Right kidney (tissue), 1 donor: Measurements from ENCODE around the gene NRIP1.
"Not testable (repeated sequence)": the region's sequence is repeated elsewhere in the genome, so short reads cannot be mapped to it uniquely, and the experiment has no call there.

Experiments
- DNase-seq: peaks from one replicate; pipeline ENCODE4 v3.0.0-alpha.2; 2016

Gene NRIP1

GRCh38 chr21:14979264-14979663 lies 85.5 kb downstream of the NRIP1 start:
- DNase-seq, result no peak

DNA sequence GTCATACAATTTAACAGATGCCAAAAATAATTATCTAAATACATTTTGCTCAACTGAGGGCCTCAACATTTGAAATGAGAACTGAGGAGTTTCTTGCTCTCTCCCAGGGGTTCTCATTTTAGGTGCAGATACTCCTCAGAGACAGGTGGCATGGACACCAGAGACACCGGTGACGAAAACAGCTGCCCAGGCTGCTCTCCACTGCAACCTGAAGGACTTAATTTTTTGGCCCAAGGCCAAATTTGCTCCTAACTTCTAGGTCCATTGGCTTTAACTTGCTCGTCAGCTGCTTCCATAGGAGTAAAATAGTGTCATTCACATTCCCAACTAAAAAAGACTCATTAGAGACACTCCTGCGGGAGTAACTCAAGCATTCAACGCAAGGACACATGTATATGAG lies 87.0 kb downstream of the NRIP1 start:
- no peak for DNase-seq

GRCh38 chr21:14975136-14975919 lies 89.5 kb downstream of the NRIP1 start:
- no peak for DNase-seq

DNA sequence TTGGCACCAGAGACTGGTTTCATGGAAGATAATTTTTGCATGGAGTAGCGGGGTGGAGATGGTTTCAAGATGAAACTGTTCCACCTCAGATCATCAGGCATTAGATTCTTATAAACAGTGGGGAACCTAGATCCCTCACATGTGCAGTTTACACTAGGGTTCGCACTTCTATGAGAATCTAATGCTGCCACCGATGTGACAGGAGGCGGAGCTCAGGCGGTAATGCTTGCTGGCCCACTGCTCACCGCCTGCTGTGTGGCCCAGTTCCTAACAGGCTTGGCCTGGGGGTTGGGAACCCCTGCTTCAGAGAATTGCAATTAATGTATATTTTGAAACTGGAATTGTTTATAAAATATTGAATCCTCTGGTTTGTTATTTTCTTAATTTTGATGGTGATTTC lies 92.1 kb downstream of the NRIP1 start:
- DNase-seq, result no peak

- no peak for DNase-seq
Measured at GRCh38 chr21:14968821-14969220, 96.0 kb downstream of the NRIP1 start.

- DNase-seq, result no peak
Measured at GRCh38 chr21:14968029-14968428, 96.8 kb downstream of the NRIP1 start.

DNA sequence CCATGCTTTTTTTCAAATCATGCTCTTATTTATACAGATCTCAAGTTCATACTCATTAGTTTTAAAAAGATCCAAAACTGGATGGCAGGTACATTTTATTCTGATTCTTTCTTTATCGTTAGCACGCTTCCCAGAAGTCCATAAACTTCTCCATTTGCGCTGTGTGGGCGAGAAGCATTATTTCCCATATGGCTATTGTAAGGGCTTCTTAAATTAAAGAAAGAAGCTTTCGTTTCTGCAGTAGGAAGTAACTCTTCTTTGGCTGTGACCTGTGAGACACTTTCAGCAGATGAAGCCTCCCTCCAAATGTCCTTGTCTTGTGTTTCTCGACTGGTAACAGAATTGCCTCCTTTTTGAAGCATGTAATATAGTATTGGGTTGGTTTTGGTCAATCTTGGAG lies 100.2 kb downstream of the NRIP1 start:
- DNase-seq, result no peak

DNA sequence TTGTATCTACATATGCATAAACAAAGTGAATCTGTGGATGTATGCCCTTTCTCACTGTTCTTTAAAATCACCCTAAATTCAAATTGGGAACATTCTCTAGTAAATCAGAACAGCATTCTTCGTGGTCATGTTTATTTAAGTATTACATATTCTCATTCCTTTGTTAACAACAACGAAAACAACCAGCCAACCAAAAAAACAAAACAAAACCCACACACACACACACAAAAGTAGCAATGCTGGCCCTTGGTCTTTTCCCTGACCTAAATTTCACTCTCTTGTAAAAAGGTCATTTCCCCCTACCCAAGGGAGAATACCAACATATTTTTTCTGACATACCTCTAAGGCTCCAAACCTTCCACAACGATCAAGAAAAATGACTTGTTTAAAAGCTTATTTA lies 102.6 kb downstream of the NRIP1 start:
- no peak for DNase-seq

DNA sequence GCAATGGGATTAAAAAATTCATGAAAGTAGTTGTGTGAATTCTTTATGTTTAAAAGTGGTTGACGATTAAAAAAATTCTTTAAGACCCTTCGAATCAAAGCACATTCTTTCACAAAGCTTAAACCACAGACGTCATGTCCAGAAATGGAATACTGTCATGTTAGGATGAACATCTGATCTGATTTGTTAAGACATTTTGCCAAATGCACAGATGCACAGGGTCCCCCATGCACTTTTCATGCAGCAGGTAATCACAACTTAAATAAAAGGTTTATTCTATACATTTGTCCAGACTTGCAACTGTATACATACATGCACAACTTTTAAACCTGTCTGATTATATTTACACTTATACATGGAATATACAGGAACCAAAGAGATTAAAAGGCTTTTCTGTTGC lies 103.3 kb downstream of the NRIP1 start:
- no peak for DNase-seq

GRCh38 chr21:14959343-14959742 lies 105.5 kb downstream of the NRIP1 start:
- no peak for DNase-seq

DNA sequence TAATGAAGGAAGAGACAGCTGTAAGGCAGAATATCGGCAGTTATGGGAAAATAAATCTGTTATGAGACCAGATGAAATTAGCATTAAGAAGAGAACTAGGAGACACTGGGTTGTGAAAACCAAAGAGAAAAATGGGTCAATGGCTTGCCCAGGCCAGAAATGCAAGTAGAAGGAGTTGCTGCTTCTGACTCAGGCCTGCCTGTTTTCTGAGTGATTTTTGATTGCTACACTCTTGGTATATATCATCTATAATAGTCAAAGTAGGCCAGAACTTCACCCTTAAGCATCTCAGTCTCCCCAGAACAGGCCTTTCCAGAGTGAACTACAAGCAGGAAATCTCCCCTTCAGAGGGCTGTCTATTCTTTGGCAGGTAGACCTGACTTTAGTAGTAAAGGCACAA lies 107.0 kb downstream of the NRIP1 start:
- DNase-seq, result no peak

DNA sequence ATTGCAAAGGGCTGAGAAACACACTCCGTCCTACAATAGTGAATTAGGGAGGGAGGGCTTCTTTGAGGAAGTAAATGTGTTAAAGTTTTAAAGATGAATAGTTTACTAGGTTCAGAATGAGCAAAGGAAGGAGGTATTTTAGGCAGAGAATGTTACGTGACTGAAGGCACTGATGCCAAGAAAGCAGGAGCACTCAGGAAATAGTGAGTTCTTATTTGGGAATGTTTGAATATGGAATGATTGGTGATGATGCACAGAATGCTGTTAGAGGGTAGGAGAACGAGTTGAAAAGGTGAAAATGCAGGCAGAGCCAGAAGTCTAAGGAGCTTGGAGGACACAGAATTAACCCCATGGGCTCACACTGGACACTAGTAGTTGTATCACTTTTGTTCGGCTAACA lies 108.0 kb downstream of the NRIP1 start:
- DNase-seq, result no peak

- DNase-seq, result no peak
Measured at GRCh38 chr21:14955936-14956520, 108.8 kb downstream of the NRIP1 start.

- no peak for DNase-seq
Measured at GRCh38 chr21:14952916-14953315, 111.9 kb downstream of the NRIP1 start.

GRCh38 chr21:14949603-14950002 lies 115.2 kb downstream of the NRIP1 start:
- no peak for DNase-seq

- DNase-seq, result no peak
Measured at GRCh38 chr21:14947613-14948160, 117.1 kb downstream of the NRIP1 start.

GRCh38 chr21:14945176-14945575 lies 119.6 kb downstream of the NRIP1 start:
- DNase-seq, result no peak

- no peak for DNase-seq
Measured at GRCh38 chr21:14943616-14944015, 121.2 kb downstream of the NRIP1 start.

DNA sequence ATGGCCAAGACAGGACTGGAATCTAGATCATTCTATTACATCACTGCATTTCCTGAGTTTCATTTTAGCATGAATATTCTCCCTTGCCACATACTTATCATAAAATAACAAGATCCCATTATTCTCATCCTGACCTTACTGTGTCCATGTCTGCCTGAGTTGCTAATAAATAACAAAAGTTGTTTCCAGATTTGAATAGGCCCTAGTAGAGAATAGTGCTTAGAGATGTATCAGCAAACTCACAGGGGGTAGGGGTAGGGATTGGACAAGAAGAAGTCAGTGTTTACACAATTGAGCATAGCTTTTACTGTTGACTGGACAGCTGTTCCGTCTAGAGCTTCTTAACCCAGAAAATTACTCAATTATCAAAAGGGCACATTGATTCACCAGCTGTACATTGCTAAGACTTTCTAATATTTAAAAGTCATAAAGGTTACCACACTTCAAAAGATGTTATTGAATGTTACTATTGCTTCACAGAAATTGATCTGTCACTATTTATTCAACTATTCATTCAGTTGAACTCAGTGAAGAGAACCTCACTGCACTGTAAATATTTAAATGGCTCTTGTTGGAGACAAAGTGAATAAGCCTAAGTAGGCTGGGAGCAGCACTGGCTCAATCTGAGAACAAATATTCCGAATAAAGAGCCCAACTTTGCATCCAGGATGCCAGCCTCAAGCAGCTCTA lies 121.9 kb downstream of the NRIP1 start:
- DNase-seq, result no peak

DNA sequence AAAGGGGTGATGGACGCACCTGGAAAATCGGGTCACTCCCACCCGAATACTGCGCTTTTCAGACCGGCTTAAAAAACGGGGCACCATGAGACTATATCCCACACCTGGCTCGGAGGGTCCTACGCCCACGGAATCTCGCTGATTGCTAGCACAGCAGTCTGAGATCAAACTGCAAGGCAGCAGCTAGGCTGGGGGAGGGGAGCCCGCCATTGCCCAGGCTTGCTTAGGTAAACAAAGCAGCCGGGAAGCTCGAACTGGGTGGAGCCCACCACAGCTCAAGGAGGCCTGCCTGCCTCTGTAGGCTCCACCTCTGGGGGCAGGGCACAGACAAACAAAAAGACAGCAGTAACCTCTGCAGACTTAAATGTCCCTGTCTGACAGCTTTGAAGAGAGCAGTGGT lies 137.5 kb downstream of the NRIP1 start:
- not testable (repeated sequence) for DNase-seq

- DNase-seq, result no peak
Measured at GRCh38 chr21:14926186-14926585, 138.6 kb downstream of the NRIP1 start.

DNA sequence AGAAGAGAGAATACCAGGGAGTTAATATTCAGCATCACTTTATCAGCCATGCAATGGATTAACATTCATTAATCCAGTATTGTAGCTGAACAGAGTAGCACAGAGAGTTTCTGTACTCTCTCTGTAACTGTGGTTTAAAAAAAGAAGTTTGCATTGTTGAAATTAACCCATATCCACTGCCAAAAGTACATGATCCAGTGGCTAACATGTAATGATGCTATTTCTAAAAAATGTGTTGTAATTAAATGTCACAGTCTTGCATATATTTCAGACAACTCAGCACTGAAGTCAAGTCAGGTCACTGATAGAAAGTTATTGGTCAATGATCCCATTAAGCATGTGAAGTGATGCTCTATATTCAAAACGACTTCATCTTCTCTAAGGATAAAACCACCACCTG lies 141.3 kb downstream of the NRIP1 start:
- no peak for DNase-seq

DNA sequence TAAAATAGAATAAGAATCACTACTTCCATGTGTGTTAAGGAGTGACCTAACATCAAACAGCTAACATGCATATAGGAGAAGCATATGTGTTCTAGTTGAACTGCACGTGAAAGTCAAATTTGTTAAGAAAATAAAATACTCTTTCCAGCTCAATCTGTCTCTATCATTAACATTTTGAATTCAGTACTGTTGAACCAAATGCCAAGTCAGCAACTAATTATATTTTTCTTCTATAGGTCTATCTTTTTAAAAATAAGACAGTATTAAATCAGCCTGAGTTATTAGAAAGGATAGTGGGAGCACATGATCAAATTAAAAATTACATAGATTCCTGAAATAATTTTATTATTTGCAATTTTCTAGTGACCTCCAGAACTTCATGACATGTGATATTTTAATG lies 141.8 kb downstream of the NRIP1 start:
- no peak for DNase-seq

GRCh38 chr21:14918527-14918926 lies 146.3 kb downstream of the NRIP1 start:
- DNase-seq, result no peak
